CD4-positive, alpha-beta T cell treated with Interleukin-21 for 1 hour (primary cell): Measurements from ENCODE around the gene FAM3B.

Experiments used
- DNase-seq: peaks from one replicate; pipeline ENCODE4 v3.0.0-alpha.2; 2020

The FAM3B gene

DNA sequence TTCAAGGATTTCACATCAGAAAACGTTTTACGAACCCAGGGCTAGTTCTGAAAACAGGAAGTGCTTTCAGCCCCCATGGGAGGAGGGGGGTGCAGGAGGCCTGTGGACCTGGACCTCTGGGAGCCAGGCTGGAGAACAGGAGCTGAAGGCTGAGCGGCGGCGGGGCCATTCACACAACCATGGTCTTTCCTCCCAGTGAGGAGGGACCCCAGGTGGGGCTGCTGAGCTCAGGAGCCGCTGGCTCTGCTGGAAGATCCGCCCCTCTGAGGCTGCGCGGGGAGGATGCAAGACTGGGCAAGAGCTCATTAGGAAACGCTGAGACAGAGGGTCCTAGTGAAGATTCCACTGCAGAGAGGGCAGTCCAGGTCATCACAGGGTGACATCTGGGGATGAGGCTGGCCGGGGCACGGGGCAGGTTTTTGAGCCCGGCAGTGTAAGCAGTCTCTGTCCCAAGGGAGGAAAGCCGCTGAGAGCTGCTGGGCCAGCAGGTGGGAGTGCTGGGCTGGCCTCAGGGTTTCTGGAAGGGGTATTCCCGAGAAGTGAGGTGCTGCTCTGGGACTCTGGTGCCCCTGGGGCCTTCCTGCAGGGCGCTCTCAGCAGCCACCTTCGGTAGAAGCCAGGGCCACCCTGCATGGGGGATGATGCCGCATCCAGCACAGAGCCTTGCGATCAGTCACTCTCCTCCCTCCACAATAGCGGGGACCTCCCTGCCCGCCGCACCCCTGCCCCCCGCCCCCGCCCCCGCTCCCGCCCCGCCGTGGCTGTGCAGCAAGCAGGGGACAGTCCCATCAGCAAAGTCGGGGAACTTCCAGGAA, 52.7 kb downstream of the FAM3B start:
- DNase-seq: peak; percentile 23

DNA sequence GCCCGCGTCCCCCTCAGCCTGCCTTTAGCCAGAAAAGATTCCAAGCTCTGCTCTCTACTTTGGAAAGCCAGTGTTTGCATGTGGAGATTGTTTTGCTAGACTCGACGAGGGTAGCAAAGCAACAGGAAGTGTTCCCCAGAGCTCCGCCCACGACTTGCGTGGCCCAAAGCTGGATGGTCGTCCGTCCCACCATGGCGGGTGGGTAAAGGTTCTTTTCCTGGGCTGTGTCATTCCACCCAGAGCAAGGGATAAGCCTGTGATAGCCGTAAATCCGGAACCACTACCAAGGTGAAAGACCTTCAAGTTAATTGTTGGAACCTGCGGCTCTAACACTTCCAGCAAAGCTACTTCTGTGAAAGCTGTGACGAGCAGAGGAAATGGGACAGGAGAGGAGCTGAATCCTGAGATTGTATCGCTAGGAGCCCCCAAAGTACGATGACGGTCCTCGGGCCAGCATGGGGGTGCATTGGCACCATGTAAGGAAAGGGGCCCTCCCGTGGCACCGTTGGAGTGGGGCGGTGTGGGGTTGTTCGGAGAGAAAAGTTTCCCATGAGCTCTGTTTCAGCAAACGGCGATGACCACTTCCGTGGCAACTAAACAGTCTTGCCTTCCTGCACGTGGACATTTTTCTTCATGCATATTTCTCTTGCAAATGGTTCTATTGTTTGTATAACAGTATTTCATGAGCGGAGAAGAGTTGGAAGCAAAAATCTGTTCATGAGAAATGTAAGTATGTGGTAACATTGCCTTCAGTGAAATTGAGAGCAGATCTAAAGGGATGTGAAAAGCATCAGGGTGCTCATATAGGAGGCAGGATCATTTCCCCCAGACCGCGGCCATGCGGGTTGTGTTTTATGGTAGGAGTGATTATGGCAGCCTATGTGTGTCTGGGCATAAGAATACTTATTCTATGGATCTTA, 53.6 kb downstream of the FAM3B start:
- peak; percentile 59 for DNase-seq

DNA sequence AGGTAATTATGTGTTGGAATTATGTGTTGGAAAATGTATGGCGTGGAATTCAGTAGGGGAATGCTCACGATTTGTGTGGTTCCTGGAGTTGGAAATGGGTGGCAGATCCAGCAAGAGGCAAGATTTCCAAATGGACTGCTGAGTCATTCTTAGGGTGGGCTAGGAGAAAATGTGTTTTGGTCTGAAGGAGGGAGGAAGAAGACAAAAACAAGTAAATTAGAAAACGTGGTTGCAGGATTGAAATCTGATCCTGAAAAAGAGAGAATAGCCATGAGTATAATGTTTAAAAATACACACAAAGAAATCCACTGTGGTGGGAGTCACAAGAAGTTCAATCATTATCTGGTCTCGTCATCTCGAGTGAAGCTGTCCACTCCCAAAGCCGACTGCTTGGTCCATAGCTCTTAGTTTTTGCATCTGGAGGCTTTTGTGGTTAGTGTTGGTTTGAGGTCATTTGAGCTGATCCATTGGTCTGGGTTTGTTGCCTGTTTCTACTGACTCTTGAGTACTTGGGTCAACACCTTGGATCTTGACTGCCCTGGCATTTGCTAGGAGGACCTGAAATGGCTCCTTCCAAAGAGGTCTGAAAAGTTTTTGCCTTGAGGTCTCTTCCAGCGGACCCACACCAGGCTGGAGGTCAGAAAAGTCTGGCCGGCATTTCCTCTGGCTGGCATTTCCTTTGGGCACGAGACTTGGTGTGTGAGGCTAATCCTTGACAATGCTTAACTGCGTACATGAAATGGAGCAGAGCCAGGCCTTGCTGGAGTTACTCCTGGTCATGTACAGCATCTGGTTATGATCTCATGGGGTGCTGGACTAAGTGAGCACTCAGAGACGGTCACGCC, 54.5 kb downstream of the FAM3B start:
- DNase-seq: no peak

DNA sequence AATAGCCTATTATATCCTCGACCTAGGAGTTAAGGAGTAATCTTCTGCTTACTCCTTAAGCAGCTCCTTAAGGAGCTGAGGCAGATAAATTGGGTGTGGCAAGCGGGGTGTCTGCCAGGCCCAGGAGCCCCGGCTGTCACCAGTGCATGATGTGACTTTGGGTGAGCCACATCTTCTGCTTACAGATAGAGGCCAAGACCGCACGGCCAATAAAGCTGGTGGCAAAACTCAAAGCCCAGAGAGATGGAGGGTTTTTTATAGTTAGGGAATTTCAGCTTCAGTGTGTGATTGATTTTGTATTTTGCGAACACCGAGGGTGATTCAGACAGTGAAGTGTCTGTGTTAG, 55.1 kb downstream of the FAM3B start:
- no peak for DNase-seq

DNA sequence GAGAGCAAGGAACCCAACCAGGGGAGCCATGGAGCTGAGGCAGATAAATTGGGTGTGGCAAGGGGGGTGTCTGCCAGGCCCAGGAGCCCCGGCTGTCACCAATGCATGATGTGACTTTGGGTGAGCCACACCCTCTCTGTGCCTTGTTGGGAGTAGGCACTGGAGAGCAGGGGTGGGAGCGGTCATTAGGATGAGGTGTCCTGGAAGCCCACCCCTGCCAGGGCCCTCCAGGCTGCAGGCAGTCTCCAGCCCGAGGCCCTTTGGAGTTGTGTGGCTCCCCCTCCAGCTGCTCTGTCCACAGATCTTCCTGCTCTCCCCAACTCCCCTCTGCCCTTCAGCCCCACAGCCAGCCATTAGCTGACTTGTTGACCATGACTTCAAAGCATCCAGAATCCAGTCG, 56.7 kb downstream of the FAM3B start:
- DNase-seq: no peak

DNA sequence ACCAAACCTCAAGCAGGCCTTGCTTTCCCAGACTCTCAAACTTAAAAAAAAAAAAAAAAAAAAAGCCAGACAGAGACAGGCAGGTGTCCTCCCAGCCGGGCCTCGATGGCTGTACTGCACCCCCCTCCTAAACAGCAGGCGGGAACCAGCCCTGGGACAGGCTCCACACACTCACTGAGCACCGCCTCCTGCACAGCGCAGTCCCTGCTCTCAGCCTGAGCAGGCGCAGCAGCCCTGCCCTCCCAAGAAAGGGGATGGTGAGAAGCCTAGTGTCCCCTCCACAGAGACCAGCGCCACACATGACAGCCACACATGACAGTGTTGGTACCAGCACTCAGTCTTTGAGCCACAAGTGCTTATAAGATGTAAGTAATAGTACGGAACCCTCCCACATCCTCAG, 57.2 kb downstream of the FAM3B start:
- DNase-seq: no peak

DNA sequence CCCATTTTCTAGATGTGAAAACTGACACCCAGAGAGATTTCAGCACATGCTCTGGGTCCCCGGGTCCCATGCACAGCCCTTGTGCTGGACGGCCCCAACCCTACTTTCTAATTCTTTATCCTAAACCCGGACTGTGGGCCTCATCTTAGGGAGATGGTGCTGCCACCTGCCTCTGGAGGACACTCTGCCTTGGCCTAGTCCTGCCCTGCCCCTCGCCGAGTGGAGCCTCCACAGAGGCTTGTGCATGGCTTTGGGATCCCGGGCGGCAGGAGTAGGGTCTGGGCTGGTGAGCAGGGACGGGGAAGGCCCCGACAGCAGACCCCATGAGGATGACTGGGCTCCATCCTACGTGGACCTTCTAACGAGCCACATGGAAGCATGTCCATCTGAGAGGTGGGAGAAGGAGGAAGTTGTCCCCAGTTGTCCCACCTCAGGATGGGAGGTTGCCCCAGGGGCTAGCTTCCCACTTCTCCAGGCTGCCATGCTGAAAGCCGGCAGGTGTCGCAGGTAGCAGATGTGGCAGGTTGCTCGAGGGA, 57.6 kb downstream of the FAM3B start:
- no peak for DNase-seq

DNA sequence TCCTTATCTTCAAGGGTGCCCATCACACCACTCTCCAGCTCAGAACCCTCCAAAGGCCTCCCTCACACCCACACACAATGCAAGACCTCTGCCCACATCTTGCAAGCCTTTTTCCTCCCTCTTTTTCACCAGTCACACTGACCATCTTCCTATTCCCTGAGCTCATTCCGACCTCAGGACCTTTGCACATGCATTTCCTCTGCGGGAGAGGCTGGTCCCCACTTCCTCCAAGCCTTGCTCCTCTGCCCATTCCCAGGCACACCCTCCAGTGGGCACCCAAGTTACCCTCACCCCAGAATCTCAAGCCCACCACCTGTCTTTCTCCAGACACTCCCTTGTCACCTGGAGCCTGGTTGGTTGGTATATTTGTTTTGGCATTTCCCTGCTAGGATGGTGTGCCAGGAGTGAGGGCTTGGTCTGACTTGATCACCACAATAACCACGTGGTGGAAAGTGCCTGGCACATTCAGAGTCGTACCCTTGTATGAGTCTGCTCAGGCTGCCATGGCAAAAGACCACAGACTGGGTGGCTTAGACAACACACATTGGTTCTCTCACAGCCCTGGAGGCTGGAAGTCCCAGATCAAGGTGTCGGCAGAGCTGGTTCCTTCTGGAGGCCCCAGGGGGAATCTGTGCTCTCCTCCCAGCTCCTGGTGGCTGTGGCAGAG, 58.4 kb downstream of the FAM3B start:
- DNase-seq: no peak

DNA sequence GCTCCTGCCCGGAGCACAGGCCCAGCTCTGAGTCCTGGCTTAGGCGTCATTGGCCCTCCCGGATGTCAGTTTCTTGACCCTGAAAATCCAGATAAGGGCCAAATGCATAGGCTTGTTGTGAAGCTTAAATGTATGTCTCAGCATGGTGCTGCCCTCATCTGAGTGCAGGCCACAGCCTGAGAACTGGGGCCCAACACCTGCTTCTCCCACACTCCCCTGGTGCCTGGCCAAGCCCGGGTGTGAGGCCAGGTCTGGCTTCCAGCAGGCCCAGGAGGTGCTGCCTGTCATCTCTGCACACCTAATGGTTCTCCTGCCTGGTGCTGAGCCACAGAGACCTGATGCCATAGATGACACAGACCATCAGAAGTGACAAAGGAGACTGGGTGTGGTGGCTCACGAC, 59.3 kb downstream of the FAM3B start:
- no peak for DNase-seq

DNA sequence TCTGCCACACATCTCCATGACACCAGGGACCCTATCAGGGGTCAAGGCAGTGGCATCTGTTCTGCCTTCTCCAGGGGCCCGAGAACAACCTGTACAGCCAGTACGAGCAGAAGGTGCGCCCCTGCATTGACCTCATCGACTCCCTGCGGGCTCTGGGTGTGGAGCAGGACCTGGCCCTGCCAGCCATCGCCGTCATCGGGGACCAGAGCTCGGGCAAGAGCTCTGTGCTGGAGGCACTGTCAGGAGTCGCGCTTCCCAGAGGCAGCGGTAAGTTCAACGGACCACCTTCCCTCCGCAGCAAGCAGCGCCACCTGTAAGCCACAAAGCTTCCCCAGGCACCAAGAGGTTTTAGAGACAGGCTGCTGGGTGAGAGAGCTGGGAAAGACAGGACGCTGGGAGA, 61.1 kb downstream of the FAM3B start:
- no peak for DNase-seq

DNA sequence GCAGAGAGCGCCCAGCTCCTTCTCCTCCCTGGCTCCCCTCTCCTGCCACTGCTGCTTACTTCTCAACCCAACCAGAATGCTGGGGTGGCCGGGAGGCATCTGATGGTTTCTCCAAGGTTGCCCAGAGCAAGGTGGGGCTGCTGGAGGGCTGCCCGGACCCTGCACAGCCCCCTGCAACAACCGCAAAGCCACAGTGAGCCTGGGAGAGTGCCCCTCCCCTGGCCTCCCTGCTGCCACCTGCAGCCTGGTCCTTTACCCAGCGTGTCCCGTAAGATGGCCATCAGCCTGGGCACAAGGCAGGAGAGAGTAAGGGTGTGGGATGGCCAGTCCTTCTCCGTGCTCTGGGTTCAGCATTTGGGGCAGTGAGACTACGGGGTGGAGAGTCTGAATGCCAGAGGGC, 62.2 kb downstream of the FAM3B start:
- no peak for DNase-seq

DNA sequence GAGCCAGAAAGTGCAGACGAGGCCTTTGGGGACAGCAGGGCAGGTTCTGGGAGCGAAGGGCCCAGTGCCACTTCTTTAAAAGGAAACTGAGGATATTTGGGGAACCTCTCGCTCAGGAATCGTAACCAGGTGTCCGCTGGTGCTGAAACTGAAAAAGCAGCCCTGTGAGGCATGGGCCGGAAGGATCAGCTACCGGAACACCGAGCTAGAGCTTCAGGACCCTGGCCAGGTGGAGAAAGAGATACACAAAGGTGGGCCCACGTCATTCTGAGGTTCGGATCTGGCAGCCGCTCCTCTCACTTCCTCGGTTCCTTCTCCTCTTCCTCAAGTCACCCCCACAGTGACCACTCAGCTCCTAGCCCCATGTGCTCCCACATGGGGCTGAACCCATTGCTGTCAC, 63.3 kb downstream of the FAM3B start:
- DNase-seq: no peak

DNA sequence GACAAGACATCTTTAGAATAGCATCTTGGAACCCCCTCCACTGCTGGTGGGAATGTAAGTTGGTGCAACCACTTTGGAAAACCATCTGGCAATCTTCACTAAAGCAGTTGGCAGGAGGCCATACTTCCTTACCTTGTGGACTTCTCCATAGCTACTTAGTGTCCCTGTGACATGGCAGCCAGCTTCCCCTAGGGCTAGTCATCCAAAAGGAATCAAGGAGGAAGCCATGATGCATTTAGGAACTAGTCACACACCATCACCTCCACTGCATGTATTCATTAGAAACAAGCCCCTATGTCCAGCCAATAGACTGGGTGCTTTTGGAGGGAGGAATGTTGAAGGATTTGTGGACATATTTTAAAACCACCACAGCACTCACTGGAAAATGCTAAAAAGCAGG, 65.1 kb downstream of the FAM3B start:
- DNase-seq: no peak

DNA sequence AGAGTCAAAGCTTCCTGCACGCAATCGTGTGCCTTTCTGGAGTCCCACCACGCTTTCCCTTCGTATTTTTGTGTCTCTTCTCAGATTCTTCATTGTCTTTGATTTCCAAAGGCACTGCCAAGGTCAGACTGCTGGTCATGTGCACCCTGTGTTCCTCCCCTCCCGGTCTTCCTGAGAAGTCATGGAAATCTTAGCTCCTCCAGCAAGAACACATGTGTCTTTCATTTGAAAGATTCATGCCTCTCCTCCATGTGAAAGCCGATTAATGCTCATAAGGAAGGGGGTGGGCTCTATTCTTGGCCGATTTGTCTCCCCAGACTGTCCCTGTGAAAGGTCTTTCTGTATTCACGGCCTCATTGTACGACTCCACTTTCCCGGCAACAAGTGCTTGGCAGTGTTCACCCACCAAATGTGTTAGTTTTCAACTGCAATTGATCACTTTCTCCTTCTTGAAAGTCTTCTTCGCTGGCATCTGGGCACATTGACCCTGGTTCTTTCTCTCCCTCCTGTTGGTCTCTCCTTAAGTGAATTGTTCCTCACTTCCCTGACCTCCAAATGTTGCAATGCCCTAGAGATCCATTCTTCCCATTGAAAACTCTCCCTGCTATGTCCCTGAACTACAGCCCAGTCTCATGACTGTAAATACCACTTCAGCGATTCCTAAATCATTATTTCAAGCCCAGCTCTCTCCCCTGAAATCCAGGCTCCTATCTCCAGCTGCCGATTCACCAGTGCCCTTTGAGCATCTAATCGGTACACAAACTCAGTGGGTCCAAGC, 70.6 kb downstream of the FAM3B start:
- no peak for DNase-seq

DNA sequence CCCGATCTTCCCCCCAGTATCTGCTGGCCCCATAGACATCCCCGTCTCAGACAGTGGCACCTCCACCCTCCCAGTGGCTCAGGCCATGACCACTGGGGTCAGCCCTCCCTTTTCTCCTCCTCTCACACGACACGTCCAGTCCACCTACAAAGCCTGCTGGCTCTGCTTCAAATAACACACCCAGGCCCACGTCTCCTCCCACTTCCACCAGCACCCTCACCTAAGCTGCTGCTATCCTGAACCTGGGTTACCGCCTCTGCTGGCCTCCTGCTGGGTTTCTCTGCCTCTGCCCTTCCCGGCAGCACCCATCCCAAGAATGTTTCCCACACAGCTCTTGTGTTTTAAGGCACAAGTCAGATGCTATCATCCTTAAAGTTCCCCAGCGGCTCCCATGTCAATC, 71.2 kb downstream of the FAM3B start:
- no peak for DNase-seq

DNA sequence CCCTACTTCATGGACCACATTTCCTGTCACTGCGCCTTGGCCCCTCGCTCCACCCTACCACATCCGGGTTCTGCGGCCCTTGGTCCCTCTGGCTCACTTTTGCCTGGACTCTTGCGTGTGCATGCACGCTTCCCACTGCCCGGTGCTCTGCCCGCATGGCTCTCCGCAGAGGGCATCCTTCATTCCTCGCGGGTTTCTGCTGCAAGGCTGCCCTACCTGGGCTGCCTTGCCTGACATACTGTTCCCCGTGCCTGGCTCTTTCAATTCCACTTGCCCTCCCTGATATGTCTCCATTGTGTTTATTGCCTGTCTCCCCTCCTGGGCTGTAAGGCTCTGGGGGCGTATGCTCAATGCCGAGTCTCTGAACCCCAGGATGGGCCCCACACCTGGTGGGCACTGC, 71.7 kb downstream of the FAM3B start:
- no peak for DNase-seq

DNA sequence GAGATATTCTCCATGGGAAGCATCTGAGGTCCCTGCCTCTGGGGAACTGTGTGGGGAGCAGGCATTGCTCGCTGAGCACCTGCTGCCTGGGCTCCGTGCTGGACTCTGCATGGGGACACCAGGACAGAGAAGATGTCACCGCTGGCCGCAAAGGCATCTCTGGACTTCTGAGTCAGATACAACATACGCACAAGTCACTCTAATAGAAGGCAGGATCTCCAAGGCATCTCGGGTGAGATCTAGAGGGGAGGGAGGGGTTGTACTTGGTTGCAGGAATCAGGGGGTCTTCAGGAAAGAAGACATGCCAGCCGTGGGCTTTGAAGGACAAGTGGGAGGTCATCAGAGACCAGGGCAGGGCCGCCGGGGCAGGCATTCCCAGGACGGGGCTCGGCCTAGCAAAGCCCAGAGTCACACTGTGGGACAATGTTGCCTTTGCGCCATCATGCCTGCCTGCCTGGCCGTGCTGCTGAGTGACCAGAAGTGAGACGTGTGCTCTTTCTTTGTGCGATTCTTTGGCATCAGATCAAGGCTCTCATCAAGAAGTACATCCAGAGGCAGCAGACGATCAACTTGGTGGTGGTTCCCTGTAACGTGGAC, 73.5 kb downstream of the FAM3B start:
- no peak for DNase-seq

DNA sequence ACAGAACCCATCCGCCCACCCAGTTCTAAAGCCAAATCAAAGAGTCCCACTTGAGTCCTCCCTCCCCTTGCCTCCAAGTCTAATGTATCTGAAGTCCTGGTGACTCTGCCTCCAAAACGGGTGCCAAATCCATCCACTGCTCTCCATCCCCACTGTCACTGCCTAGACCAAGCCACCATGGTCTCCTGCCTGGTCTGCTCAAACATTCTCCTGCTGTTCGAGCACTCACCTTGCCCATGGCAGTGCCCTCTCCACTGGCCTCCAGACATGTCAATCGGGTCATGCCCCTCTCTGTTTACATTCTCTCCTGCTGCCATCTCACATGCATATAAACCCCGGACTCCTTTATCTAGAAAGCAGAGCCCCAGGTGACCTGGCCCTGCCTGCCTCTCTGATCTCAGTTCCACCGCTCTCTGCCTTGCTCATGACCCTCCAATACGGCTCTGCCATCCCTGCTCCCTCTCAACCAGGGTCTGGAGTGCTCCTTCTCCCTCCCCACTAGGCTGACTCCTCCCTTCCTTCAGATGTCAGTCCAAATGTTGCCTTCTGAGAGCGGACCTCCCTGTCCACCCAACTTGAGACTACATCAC, 77.4 kb downstream of the FAM3B start:
- DNase-seq: no peak

DNA sequence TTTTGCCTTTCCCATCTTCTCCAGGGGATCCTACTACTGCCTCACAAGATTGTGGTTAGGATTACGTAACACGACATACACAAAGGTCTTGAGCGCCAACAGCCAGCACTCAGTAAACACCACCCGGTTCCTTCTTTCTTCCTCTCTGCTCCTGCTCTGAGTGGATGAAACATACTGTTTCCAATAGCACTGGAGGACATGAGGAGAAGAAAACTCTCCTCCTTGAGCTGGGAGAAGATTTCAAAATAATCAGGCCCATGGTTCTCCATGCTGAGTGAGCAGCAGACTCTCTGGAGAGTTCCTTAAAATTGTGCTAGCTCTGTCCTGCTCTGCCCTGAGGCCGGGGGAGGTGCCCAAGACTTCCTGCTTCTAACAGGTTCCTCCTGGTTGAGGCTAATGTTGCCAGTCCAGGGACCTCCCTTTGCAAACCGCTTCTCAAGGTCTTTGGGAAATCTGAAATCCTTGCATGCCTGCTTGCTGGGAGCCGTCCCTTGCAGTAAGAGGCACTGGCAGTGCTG, 80.0 kb downstream of the FAM3B start:
- no peak for DNase-seq

DNA sequence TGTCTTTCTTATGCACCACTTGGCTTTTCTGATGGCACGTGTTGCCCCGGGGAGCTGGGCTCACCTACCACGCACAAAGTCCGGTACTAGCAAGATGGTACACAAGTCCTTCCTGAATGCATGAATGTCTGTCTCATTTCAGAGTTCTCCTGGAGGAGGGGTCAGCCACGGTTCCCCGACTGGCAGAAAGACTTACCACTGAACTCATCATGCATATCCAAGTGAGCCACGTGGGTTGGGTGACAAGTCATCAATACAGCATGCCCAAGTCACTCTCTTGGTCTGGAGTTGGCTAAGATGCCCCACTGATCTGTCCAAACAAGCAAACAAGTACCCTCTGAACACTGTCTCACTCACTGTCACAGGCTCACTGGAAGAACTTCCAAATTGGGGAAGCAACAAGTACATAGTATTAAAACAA, 80.9 kb downstream of the FAM3B start:
- no peak for DNase-seq

DNA sequence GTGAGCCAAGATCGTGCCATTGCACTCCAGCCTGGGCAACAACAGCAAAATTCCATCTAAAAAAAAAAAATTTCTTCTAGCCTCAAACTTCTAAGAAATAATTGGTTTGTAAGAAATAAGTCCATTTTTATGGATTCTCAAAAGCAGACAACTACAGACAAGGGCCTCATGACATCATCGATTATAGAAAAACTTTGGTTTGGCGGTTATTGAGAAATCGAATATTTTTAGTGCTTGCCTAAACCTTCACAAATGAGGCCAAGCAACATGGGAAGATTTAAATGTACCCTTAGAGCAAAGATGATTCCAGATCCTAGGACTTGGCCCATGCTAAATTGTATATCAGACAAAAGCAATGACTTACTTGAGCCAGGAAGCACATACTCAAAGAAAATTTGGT, 81.7 kb downstream of the FAM3B start:
- no peak for DNase-seq
